Left forelimb (tissue), 1 donor: ENCODE measurements around the gene FRMD8.

Experiments
- DNase-seq: peaks from one replicate; pipeline ENCODE4 v3.0.0-alpha.2; 2018; ENCODE audit warnings: low spot score

FRMD8 gene

DNA sequence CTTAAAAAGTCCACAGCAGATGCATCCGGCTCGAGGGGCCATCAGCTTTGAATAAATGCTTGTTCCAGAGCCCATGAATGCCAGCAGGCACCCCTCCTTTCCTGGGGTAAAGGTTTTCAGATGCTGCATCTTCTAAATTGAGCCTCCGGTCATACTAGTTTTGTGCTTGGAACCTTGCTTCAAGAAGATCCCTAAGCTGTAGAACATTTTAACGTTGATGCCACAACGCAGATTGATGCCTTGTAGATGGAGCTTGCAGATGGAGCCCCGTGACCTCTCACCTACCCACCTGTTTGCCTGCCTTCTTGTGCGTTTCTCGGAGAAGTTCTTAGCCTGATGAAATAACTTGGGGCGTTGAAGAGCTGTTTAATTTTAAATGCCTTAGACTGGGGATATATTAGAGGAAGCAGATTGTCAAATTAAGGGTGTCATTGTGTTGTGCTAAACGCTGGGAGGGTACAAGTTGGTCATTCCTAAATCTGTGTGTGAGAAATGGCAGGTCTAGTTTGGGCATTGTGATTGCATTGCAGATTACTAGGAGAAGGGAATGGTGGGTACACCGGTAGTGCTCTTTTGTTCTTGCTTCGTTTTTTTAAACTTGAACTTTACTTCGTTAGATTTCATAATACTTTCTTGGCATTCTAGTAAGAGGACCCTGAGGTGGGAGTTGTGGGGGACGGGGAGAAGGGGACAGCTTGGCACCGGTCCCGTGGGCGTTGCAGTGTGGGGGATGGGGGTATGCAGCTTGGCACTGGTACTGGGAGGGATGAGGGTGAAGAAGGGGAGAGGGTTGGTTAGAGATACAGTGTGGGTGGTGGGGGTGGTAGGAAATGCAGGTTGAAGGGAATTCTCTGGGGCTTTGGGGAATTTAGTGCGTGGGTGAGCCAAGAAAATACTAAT is 38.0 kb downstream of the FRMD8 start:
- no peak for DNase-seq

DNA sequence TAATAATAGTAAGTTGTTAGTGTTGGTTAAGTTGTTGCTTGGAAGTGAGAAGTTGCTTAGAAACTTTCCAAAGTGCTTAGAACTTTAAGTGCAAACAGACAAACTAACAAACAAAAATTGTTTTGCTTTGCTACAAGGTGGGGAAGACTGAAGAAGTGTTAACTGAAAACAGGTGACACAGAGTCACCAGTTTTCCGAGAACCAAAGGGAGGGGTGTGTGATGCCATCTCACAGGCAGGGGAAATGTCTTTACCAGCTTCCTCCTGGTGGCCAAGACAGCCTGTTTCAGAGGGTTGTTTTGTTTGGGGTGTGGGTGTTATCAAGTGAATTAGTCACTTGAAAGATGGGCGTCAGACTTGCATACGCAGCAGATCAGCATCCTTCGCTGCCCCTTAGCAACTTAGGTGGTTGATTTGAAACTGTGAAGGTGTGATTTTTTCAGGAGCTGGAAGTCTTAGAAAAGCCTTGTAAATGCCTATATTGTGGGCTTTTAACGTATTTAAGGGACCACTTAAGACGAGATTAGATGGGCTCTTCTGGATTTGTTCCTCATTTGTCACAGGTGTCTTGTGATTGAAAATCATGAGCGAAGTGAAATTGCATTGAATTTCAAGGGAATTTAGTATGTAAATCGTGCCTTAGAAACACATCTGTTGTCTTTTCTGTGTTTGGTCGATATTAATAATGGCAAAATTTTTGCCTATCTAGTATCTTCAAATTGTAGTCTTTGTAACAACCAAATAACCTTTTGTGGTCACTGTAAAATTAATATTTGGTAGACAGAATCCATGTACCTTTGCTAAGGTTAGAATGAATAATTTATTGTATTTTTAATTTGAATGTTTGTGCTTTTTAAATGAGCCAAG is 38.9 kb downstream of the FRMD8 start:
- DNase-seq: no peak

DNA sequence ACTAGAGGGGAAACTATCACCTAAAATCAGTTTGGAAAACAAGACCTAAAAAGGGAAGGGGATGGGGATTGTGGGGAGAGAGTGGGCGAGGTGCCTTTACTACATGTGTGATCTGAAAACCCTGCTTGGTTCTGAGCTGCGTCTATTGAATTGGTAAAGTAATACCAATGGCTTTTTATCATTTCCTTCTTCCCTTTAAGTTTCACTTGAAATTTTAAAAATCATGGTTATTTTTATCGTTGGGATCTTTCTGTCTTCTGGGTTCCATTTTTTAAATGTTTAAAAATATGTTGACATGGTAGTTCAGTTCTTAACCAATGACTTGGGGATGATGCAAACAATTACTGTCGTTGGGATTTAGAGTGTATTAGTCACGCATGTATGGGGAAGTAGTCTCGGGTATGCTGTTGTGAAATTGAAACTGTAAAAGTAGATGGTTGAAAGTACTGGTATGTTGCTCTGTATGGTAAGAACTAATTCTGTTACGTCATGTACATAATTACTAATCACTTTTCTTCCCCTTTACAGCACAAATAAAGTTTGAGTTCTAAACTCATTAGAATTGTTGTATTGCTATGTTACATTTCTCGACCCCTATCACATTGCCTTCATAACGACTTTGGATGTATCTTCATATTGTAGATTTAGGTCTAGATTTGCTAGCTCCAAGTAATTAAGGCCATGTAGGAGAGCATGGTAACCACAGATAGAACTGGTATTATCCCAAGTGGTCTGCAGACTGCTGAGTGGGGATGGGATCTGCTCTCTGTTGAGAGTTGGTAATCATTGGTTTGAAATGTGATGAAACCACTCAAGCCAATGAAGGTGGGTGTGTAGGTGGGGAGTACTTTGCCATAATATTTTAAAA is 39.8 kb downstream of the FRMD8 start:
- DNase-seq: no peak

DNA sequence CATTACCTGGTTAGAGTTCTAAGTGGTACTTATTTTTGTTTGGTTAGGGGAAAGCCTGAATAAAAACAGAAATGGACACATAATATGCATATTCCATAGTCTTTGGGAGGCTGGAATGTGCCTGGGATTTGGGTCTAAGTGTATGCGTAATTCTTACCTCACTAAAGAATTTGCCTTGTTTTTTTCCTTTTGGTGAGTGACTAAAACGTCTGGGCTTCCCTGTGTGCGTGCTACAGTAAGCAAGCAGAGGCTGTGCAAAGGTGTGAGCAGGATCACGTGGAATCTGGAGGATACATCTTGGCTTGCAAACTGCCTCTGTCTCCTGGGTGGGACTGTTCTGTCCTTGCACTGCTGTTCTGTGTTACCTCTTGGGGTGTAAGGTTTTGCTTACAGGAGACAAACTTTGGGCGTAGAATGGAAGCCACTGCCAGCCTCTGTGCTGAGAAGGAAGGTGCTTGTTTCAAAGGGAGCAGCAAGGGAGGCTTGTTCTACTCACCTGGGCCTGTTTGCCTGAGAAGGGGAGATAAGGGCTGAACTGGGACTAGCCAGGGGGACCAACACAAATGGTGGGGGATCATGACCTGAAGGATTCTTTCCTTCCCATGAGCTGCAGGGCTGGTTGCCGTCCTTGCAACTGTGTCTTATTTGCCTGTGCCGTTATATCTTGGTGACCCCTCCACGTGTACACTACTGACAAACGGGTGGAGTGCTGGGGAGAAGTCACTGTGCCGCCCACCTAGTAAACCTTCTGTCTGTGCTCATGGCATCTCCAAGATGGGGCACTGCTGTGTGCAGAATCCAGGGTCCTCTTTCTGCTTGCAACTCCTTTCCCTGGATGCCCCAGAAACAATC is 40.6 kb downstream of the FRMD8 start:
- DNase-seq: no peak

GRCh38 chr11:65427691-65428577 is 41.5 kb downstream of the FRMD8 start:
- DNase-seq: no peak

DNA sequence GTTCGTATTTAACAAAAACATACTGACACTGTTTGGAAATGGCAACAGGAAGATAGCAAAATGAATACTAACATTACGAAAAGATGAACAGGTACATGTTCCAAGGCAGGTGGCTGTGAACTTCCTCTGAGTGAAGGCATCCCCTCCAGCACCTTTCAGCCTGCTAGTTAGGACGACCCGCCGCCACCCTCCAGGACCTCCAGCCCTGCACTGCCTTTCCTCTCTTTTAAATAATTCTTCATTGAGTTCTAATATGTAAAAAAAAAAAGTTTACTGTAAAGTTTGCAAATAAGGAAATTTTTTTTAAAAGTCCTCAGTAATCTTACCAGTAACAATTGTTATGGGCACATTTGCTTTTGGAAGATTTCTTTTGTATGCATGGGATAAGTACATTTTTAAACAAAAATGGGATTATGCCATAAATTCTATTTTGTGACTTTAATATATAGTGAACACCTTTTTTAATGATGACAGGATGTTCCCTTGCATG is 42.2 kb downstream of the FRMD8 start:
- no peak for DNase-seq

- DNase-seq: no peak
These were observed 42.7 kb downstream of the FRMD8 start for GRCh38 chr11:65429068-65429681.

DNA sequence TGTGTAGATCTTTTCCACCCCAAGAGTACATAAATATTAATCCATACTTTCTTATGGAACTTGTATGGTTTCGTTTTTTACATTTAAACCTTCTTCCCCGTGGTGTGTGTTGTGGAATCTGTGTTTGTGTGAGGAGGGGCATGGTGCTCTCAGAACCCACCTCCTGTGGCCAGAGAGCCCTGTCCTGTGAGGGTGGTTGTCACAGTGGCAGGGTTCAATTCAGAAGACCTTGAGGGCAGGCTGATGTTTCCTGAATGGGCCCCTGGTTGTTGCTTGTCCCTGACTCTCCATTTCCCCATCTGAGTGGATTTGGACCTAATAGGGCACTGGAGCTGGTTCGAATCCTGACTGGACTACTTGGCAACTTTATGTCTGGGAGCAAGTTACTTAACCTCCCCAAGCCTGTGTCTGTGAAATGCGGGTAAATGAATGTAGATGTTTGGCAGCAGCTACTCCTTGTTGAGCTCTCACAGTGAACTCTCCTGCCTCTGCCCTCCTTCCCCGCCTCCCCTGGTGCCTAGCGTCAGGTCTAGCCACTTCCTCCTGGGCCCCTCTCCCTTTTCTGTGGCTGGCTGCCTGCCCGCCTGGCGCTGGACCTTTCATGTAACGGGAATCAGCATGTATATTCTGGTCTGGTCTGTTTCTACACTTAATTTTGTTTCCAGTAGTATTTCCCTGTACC is 43.4 kb downstream of the FRMD8 start:
- no peak for DNase-seq

DNA sequence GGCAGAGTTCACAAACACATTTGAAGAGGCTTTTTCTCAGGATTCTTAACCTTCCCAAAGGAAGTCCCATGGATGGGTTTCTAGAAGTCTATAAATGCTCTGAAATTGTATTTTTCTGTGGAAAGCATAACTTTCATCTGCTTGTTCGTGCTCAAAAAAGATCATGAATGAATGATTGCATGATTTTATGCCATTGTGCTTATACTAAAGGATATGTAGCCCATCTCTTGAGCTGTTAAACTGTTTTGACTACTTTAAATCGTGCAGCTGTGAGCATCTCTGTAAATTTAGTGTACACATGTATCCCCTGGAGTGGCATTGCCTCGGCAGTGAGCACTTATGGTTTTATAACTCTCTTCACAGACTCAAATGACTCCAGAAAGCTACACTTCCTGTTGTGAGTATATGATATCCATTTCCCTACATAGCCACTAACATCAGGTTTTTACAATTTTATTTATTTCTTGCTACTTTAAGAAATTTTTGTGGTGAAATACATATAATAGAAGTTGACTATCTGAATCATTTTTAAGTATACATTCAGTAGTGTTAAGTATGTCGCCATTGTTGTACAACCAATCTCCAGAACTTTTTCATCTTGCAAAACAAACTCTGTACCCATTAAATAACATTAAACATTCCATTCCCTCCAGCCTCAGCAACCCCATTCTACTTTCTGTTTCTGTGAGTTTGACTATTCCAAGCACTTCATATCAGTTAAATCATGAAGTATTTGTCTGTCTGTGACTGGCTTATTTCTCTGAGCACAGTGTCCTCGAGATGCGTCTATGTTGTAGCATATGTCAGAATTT is 44.2 kb downstream of the FRMD8 start:
- DNase-seq: no peak

GRCh38 chr11:65431451-65432099 is 45.1 kb downstream of the FRMD8 start:
- DNase-seq: no peak

DNA sequence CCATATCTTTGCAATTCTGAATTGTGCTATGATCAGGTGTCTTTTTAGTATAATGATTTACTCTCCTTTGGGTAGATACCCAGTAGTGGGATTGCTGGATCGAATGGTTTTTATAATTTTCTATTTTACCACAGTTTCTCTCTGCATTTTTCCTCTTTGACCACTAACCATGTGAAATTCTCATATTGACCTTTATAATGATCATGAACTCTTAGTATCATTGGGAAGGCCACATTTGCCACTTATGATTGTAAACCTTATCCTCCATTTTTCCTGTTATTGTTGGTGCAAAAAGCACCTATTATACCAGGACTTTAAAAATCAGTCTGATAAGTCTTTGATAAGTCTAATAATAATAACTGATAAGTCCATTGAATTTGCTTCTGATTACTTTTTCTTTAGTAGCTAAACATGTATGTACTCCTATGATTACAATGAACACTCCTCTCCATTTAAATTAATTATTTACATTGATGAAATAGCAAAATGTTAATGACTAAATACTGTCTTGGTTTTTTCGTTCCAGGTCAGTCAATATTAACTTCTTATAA is 45.7 kb downstream of the FRMD8 start:
- no peak for DNase-seq

DNA sequence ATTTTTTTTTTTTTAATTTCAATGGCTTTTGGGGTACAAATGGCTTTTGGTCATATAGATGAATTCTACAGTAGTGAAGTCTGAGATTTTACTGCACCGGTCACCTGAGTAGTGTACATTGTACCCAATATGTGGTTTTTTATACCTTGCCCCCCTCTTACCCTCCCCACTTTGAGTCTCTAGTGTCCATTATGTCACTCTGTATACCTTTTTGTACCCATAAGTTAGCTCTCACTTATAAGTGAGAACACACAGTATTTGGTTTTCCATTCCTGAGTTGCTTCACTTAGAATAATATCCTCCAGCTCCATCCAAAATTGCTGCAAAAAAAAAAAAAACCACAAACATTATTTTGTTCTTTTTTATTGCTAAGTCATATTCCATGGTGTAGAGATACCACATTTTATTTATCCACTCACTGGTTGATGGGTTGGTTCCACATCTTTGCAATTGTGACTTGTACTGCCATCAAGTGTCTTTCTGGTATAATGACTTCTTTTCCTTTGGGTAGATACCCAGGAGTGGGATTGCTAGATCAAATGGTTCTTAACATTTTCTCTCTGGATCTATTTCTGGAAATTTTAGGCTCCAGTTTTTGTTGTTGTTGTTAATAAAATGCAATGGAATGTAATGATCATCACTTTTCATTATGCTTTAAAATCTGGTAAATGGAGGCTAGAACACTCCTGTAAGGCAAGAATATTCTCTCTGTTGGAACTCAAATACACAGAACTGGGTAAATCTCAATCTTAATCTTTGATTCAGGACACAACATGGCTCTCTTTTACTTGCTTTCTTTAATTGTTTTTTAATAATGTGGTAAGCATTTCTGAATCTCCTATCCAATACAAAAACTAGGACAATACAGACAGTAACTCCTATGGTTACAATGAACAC is 46.5 kb downstream of the FRMD8 start:
- no peak for DNase-seq

DNA sequence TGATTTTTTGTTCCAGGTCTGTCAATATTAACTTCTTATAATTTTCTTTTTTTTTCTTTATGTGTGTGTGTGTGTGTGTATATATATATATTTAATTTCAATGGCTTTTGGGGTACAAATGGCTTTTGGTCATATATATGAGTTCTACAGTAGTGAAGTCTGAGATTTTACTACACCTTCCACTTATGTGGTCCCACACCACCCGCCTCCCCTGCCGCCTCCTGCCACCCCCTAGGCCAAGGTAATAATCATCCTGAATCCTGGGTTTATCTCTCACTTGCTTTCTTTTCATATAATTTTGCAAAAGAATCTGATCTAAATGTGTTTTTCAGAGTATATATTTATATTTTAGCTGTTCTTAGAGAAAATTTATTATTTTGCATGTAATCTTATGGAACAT is 47.2 kb downstream of the FRMD8 start:
- no peak for DNase-seq

DNA sequence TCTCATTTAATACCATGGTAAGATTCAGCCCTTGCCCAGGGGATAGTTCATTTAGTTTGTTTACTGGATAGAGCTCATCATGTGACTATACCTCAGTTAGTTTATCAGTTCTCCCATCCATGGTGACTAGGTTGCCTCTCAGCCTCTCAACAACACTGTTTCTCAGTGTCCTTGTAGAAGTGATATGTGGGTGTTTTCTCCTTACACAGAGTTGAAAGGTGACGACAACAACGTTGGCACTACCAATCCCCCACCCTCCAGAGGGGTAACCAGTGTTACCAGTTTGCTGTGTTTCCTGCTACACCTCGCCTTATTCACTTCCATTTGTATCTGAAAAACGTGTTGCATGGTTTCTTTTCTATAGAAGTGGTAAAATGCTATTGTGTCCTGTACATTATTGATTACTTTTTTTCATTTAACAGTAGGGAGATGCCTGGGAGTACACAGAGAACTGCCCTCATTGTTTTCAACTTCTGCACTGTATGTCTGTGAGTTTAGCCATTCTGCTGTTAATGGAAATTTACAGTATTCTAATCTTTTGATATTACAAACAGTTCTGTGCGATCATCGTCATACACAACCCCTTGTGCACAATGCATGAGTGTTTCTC is 47.7 kb downstream of the FRMD8 start:
- DNase-seq: no peak

GRCh38 chr11:65434667-65435410 is 48.4 kb downstream of the FRMD8 start:
- DNase-seq: no peak
